GM20000 (cell line): ENCODE results near the gene PPP6R3.

Experiments
- DNase-seq: peaks from one replicate; pipeline ENCODE4 v3.0.0; 2012; ENCODE audit warnings: low spot score
- CTCF ChIP-seq: IDR thresholded peaks from 2 replicates; pipeline ENCODE4 v1.5.1; 2012; ENCODE audit warnings: mild to moderate bottlenecking, control low read depth; ENCODE audit errors: extremely low read depth, missing control alignments

PPP6R3 gene

GRCh38 chr11:68528630-68529029, 68.1 kb downstream of the PPP6R3 start:
- no peak for DNase-seq
- TF ChIP-seq CTCF, result no peak

- no peak for TF ChIP-seq CTCF
- no peak for DNase-seq
These were observed 70.7 kb downstream of the PPP6R3 start for GRCh38 chr11:68531129-68531693.

- DNase-seq, result no peak
- TF ChIP-seq CTCF, result no peak
These were observed 72.3 kb downstream of the PPP6R3 start for GRCh38 chr11:68532727-68533369.

- DNase-seq, result no peak
- TF ChIP-seq CTCF, result no peak
These were observed 73.4 kb downstream of the PPP6R3 start for GRCh38 chr11:68533945-68534344.

- no peak for TF ChIP-seq CTCF
- DNase-seq, result no peak
These were observed 74.5 kb downstream of the PPP6R3 start for GRCh38 chr11:68535098-68535497.

- no peak for TF ChIP-seq CTCF
- DNase-seq, result no peak
These were observed 76.2 kb downstream of the PPP6R3 start for GRCh38 chr11:68536706-68537105.

- no peak for DNase-seq
- no peak for TF ChIP-seq CTCF
These were observed 77.5 kb downstream of the PPP6R3 start for GRCh38 chr11:68538025-68538424.
